Limb (tissue), 2 donors: Measurements from ENCODE around the gene FKBP14.

Source experiments
- DNase-seq, 2 donors: peaks; one replicate each; pipeline ENCODE4 v3.0.0-alpha.2; 2016; ENCODE audit errors: extremely low spot score in 2 of 2

FKBP14 gene

GRCh38 chr7:30034501-30034900 is 8.0 kb upstream of the FKBP14 start:
- no peak for DNase-seq

GRCh38 chr7:30032310-30033125 is 6.0 kb upstream of the FKBP14 start:
- no peak for DNase-seq

GRCh38 chr7:30029696-30030095 is 3.2 kb upstream of the FKBP14 start:
- no peak for DNase-seq

GRCh38 chr7:30028749-30029635 is 2.5 kb upstream of the FKBP14 start:
- DNase-seq: no peak

- DNase-seq: peak; percentile 78 to 96
Observed at GRCh38 chr7:30028216-30028748, 1.8 kb upstream of the FKBP14 start, which contains the start of gene PLEKHA8. Gene PLEKHA8, plus strand, starts transcription at chr7:30028412. Its CDS starts 351 bp downstream, at chr7:30028763.

- DNase-seq: no peak
Observed at GRCh38 chr7:30027740-30028215, 1.3 kb upstream of the FKBP14 start.

GRCh38 chr7:30027065-30027456 is 559 bp upstream of the FKBP14 start:
- no peak for DNase-seq

GRCh38 chr7:30023524-30023923 is 3.0 kb downstream of the FKBP14 start:
- no peak for DNase-seq

- no peak for DNase-seq
Observed at GRCh38 chr7:30022991-30023390, 3.5 kb downstream of the FKBP14 start.

GRCh38 chr7:30020535-30020934 is 6.0 kb downstream of the FKBP14 start:
- no peak for DNase-seq

GRCh38 chr7:30019960-30020359 is 6.5 kb downstream of the FKBP14 start:
- DNase-seq: no peak

GRCh38 chr7:30019387-30019786 is 7.1 kb downstream of the FKBP14 start:
- DNase-seq: no peak

GRCh38 chr7:30018451-30018850 is 8.1 kb downstream of the FKBP14 start:
- DNase-seq: no peak

GRCh38 chr7:30012757-30013156 is 13.7 kb downstream of the FKBP14 start:
- DNase-seq: no peak

- DNase-seq: no peak
Observed at GRCh38 chr7:30010021-30010420, 16.5 kb downstream of the FKBP14 start.

GRCh38 chr7:30005464-30005863 is 21.0 kb downstream of the FKBP14 start:
- no peak for DNase-seq

- DNase-seq: no peak
Observed at GRCh38 chr7:30003098-30003497, 23.4 kb downstream of the FKBP14 start.

GRCh38 chr7:30001998-30002397 is 24.5 kb downstream of the FKBP14 start:
- DNase-seq: no peak

GRCh38 chr7:29998489-29998888 is 28.0 kb downstream of the FKBP14 start:
- no peak for DNase-seq

GRCh38 chr7:29996321-29996720 is 30.2 kb downstream of the FKBP14 start:
- DNase-seq: no peak

- no peak for DNase-seq
Observed at GRCh38 chr7:29995652-29996051, 30.9 kb downstream of the FKBP14 start.

- DNase-seq: no peak
Observed at GRCh38 chr7:29993140-29993539, 33.4 kb downstream of the FKBP14 start.
